HG03378 (cell line): ENCODE results near the gene AGAP1.

Experiments
- ATAC-seq: cut with Tn5 transposase; IDR thresholded peaks from one replicate; pipeline ENCODE4 v1.9.1; 2021; ENCODE audit warnings: mild to moderate bottlenecking, moderate library complexity; ENCODE audit not compliant: unreplicated experiment

Gene AGAP1

GRCh38 chr2:235703711-235704295 lies 210.0 kb downstream of the AGAP1 start:
- no peak for ATAC-seq

GRCh38 chr2:235705296-235705695 lies 211.5 kb downstream of the AGAP1 start:
- no peak for ATAC-seq

- no peak for ATAC-seq
Measured at GRCh38 chr2:235706506-235706905, 212.7 kb downstream of the AGAP1 start.

GRCh38 chr2:235707411-235708096 lies 213.7 kb downstream of the AGAP1 start:
- ATAC-seq, result no peak

GRCh38 chr2:235709124-235709813 lies 215.4 kb downstream of the AGAP1 start:
- ATAC-seq, result no peak

GRCh38 chr2:235709969-235710879 lies 216.4 kb downstream of the AGAP1 start:
- no peak for ATAC-seq

GRCh38 chr2:235710933-235711332 lies 217.1 kb downstream of the AGAP1 start:
- no peak for ATAC-seq

GRCh38 chr2:235711527-235711926 lies 217.7 kb downstream of the AGAP1 start:
- ATAC-seq, result no peak

GRCh38 chr2:235712176-235712575 lies 218.3 kb downstream of the AGAP1 start:
- no peak for ATAC-seq

GRCh38 chr2:235713189-235713588 lies 219.3 kb downstream of the AGAP1 start:
- no peak for ATAC-seq

GRCh38 chr2:235715601-235716000 lies 221.8 kb downstream of the AGAP1 start:
- ATAC-seq, result no peak

GRCh38 chr2:235716875-235717496 lies 223.1 kb downstream of the AGAP1 start:
- no peak for ATAC-seq

- no peak for ATAC-seq
Measured at GRCh38 chr2:235719146-235719942, 225.5 kb downstream of the AGAP1 start.

GRCh38 chr2:235721625-235722024 lies 227.8 kb downstream of the AGAP1 start:
- ATAC-seq, result no peak

- ATAC-seq, result no peak
Measured at GRCh38 chr2:235722869-235723268, 229.0 kb downstream of the AGAP1 start.

- no peak for ATAC-seq
Measured at GRCh38 chr2:235723371-235723770, 229.5 kb downstream of the AGAP1 start.

GRCh38 chr2:235723811-235724465 lies 230.1 kb downstream of the AGAP1 start:
- no peak for ATAC-seq

GRCh38 chr2:235725016-235725489 lies 231.2 kb downstream of the AGAP1 start:
- no peak for ATAC-seq

GRCh38 chr2:235725841-235726240 lies 232.0 kb downstream of the AGAP1 start:
- ATAC-seq, result no peak
